Testis (tissue), 3 donors: Measurements from ENCODE around the gene MSLN. TPM values are rescaled to one million over a fixed set of nuclear protein-coding genes. Genes with fewer than 3 reads are reported as not detected.

Experiments used
- DNase-seq: peaks from one replicate; pipeline ENCODE4 v3.0.0-alpha.2; 2019
- H3K27ac ChIP-seq, 2 donors: fragments of 200-600 bp; sonication (generic); one replicate each; pipeline ENCODE4 v1.5.1; 2019
- H3K27me3 ChIP-seq: fragments of 200-600 bp; sonication (generic); one replicate; pipeline ENCODE4 v1.5.1; 2019
- H3K36me3 ChIP-seq: fragments of 200-600 bp; sonication (generic); one replicate; pipeline ENCODE4 v1.5.1; 2017; ENCODE audit warnings: low read depth; ENCODE audit errors: missing control alignments
- H3K4me1 ChIP-seq: fragments of 200-600 bp; sonication (generic); one replicate; pipeline ENCODE4 v1.5.1; 2019
- H3K4me3 ChIP-seq, 2 donors: fragments of 200-600 bp; sonication (generic); one replicate each; pipeline ENCODE4 v1.5.1; 2017 to 2019
- H3K9me3 ChIP-seq: fragments of 200-600 bp; sonication (generic); one replicate; pipeline ENCODE4 v1.5.1; 2017
- CTCF ChIP-seq, 3 experiments: fragments of 450-650 bp in 2 of 3; fragments of 200-600 bp in 1 of 3; sonication (generic) in 1 of 3; IDR thresholded peaks; one replicate each; pipeline ENCODE4 v1.5.1; 2016 to 2019; ENCODE audit warnings: antibody characterized with exemption in 3 of 3, mild to moderate bottlenecking in 2 of 3, moderate library complexity in 1 of 3
- POLR2A ChIP-seq: fragments of 450-650 bp; IDR thresholded peaks from one replicate; pipeline ENCODE4 v1.6.1; 2017; ENCODE audit warnings: antibody characterized with exemption, mild to moderate bottlenecking, moderate library complexity
- WGBS, 2 donors: methylation state at CpG; one replicate each; pipeline ENCODE4 v1.1.5; 2018; 5-methylcytosine and 5-hydroxymethylcytosine counted together
- intact Hi-C: fragments of 100-400 bp; cut with DNase I; formaldehyde crosslinking; loops from one replicate; pipeline ENCODE4 v1.15.1; 2023; ENCODE audit warnings: low total_unique reads
- polyA plus RNA-seq: library from polyadenylated mRNA; stranded (reverse); fragments of 350-450 nt; fragmentation: Illumina TruSeq; extraction: RNeasy Lipid Tissue Mini Kit (QIAGEN cat#74804); gene quantifications from one replicate; pipeline ENCODE4 v1.2.3, GENCODE V29; 2014; ENCODE audit warnings: low read depth, low replicate concordance; ENCODE audit not compliant: insufficient read depth
- total RNA-seq, 2 donors: library from RNA; depleted of rRNA; stranded (reverse); fragments of >200 nt; gene quantifications; one replicate each; pipeline ENCODE4 v1.2.3, GENCODE V29; 2016

The MSLN gene
- total and polyA plus RNA-seq, 3 donors from 2014 or later = 1.5 to 18.5 (median 2.8) TPM

DNA sequence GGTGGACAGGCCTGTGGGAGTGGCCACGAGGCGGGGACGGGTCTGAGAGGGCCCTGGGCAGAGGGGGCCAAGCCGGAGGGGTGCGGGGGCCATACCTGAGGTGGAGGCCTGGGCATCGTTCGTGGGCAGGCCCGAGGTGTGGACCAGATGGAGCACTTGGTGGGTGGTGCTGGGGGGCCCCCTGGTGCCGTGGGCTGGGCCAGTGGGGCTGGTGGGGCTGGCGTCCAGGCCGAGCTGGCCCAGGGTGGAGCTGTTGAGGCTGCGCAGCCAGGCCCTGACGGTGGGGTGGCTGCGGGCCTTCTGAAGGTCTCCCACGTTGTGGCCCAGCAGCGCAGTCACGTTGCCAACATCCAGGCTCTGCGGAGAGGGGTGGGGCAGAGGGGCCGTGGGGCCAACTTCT lies 9.4 kb downstream of the MSLN start:
- WGBS, 2 donors = 77 to 81% methylated on average over 14 to 17 of the region's 19 CpGs
- Histone ChIP-seq H3K4me1 (no peaks in the 10 kb centered on the region), H3K27me3 (no peaks in the 10 kb centered on the region), H3K36me3 (no peaks in the 10 kb centered on the region), H3K27ac (no peak overlapping the region), H3K4me3 (no peak overlapping the region), H3K9me3 (no peaks in the 10 kb centered on the region)
- TF ChIP-seq CTCF (IDR thresholded peaks at IDR 0.05) (no peak), POLR2A (no peak)
- intact Hi-C loops = no loop called here
- DNase-seq = no peak

- TF ChIP-seq CTCF (IDR thresholded peaks at IDR 0.05) (no peak), POLR2A (no peak)
- DNase-seq = no peak
- no peaks in the 10 kb centered on the region for H3K9me3 ChIP-seq
- no peaks in the 10 kb centered on the region for H3K36me3 ChIP-seq
- H3K27ac ChIP-seq = no peak overlapping the region
- intact Hi-C loops = no loop called here
- no peaks in the 10 kb centered on the region for H3K27me3 ChIP-seq
- WGBS, 2 donors = 79% methylated on average over 8 of the region's 13 CpGs; no CpG with 5 or more reads in 1 of the 2 donors
- H3K4me3 ChIP-seq = no peak overlapping the region
- H3K4me1 ChIP-seq = no peaks in the 10 kb centered on the region
Observed at GRCh38 chr16:770411-770810, 9.9 kb downstream of the MSLN start.

GRCh38 chr16:772959-773358 lies 12.4 kb downstream of the MSLN start:
- Histone ChIP-seq H3K27ac (no peak overlapping the region), H3K9me3 (no peaks in the 10 kb centered on the region), H3K4me1 (no peaks in the 10 kb centered on the region), H3K36me3 (no peaks in the 10 kb centered on the region), H3K27me3 (no peaks in the 10 kb centered on the region), H3K4me3 (no peak overlapping the region)
- intact Hi-C loops = no loop called here
- no peak for DNase-seq
- WGBS, 2 donors = 87 to 89% methylated on average over 18 of the region's 18 CpGs
- TF ChIP-seq POLR2A = no peak
- no peak for TF ChIP-seq CTCF (IDR thresholded peaks at IDR 0.05)

DNA sequence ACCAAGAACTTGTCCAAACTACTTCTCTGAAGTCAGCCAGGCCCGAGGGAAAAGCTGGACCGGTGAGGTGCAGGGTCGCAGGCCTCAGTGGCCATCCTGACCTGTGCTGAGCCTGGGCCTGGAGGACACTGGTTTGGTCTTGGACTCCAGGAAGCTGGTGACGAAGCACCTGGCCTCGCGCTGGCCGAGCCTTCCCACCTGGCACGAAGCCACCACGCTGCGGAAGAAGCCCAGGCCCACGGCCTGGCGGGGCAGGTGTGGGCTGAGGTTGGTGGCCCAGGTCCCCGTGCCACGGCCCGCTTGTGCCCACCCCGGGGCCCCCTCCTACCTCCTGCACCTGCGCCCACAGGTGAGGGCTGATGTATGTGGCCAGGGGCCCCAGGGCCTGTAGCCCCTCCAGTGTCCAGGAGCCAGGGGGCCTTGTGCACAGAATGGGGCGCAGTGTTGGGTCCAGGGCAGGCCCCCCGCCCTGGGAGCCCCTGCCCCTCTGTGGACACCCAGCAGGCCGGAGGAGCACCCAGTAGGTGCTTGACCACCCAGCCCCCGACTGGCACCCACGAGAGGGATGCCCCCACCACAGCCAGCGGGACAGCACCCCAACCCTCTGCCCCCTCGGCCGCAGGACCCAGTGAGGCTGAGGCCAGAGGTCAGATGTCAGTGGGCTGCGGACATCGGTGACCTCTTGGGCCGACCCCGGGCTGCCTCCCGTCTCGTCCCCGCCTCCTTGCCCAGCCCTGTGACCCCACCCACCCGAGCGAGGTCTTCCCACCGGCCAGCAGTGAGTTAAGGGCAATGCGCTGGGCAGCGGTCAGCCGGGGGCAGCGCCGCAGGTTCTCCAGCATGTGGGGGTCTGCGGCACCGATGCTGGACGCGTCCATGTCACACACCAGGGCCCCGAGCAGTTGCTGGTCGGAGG lies 13.8 kb downstream of the MSLN start:
- no peaks in the 10 kb centered on the region for H3K9me3 ChIP-seq
- no peak overlapping the region for H3K27ac ChIP-seq
- no peaks in the 10 kb centered on the region for H3K36me3 ChIP-seq
- intact Hi-C loops = no loop called here
- TF ChIP-seq POLR2A (no peak), CTCF (IDR thresholded peaks at IDR 0.05) (no peak)
- no peaks in the 10 kb centered on the region for H3K4me1 ChIP-seq
- no peak for DNase-seq
- WGBS, 2 donors = 81 to 85% methylated on average over 12 to 38 of the region's 46 CpGs
- H3K4me3 ChIP-seq = no peak overlapping the region
- H3K27me3 ChIP-seq = no peaks in the 10 kb centered on the region
